K562 (cell line): ENCODE measurements around the gene RRP9.

Source experiments
- BRCA1 ChIP-seq, 2 experiments: fragments of 450-650 bp in 1 of 2; sonication (generic) in 1 of 2; formaldehyde crosslinking in 1 of 2; IDR thresholded peaks; 2 replicates each; pipeline versions ENCODE4 v1.5.0 to v1.6.1; 2017 to 2020; ENCODE audit warnings: mild to moderate bottlenecking in 1 of 2, missing genetic modification reagents in 1 of 2
- CTCF ChIP-seq, 3 experiments: IDR thresholded peaks in 2 of 3; conservative IDR thresholded peaks in 1 of 3; 2 replicates each; pipeline ENCODE4 v1.5.1; 2011 to 2012; ENCODE audit warnings: low read length in 3 of 3, mild to moderate bottlenecking in 3 of 3, control low read depth in 2 of 3, improper control_type of control experiment in 1 of 3, inconsistent platforms in 1 of 3, low read depth in 1 of 3, mixed read lengths in 1 of 3, moderate library complexity in 1 of 3; ENCODE audit not compliant: insufficient read depth in 2 of 3
- FOXA3 ChIP-seq, 2 experiments: fragments of 450-650 bp in 1 of 2; sonication (generic) in 1 of 2; formaldehyde crosslinking; IDR thresholded peaks in 1 of 2; conservative IDR thresholded peaks in 1 of 2; 2 replicates each; pipeline versions ENCODE4 v1.4.0 to v1.8.0; 2020 to 2022; ENCODE audit warnings: mild to moderate bottlenecking in 2 of 2, missing genetic modification reagents in 1 of 2
- HMG20B ChIP-seq: fragments of 250-450 bp; sonication (Bioruptor Pico); IDR thresholded peaks from 2 replicates; pipeline ENCODE4 v1.5.0; 2021; ENCODE audit warnings: mild to moderate bottlenecking
- JUN ChIP-seq, 2 experiments: sonication (generic) in 1 of 2; formaldehyde crosslinking in 1 of 2; IDR thresholded peaks; 2 replicates each; pipeline versions ENCODE4 v1.6.1 to v1.8.0; 2012 to 2022; ENCODE audit warnings: borderline replicate concordance in 2 of 2, mild to moderate bottlenecking in 2 of 2, improper control_type of control experiment in 1 of 2, low read depth in 1 of 2, low read length in 1 of 2, missing genetic modification reagents in 1 of 2
- JUNB ChIP-seq: fragments of 450-650 bp; formaldehyde crosslinking; conservative IDR thresholded peaks from 2 replicates; pipeline ENCODE4 v1.4.0; 2020; ENCODE audit warnings: mild to moderate bottlenecking
- POLR2AphosphoS5 ChIP-seq: IDR thresholded peaks from 2 replicates; pipeline ENCODE4 v1.6.1; 2011; ENCODE audit warnings: mild to moderate bottlenecking, low read depth, low read length, moderate library complexity; ENCODE audit not compliant: control insufficient read depth, insufficient read depth
- PYGO2 ChIP-seq: fragments of 450-650 bp; IDR thresholded peaks from 2 replicates; pipeline ENCODE4 v1.6.1; 2016; ENCODE audit warnings: mild to moderate bottlenecking, missing genetic modification characterization, moderate library complexity, missing compliant biosample characterization
- TBL1XR1 ChIP-seq, 2 experiments: IDR thresholded peaks; 2 replicates each; pipeline ENCODE4 v1.6.1; 2012; ENCODE audit warnings: improper control_type of control experiment in 2 of 2, low read length in 2 of 2, mild to moderate bottlenecking in 1 of 2
- TCF7L2 ChIP-seq: fragments of 150-350 bp; IDR thresholded peaks from 2 replicates; pipeline ENCODE4 v1.6.1; 2016; ENCODE audit warnings: low read depth, mild to moderate bottlenecking, low read length, moderate library complexity
- ZBTB11 ChIP-seq, 3 experiments: fragments of 200-800 bp in 1 of 3; fragments of 250-450 bp in 1 of 3; fragments of 450-650 bp in 1 of 3; sonication (Bioruptor Pico) in 1 of 3; sonication (Bioruptor generic) in 1 of 3; formaldehyde crosslinking in 1 of 3; IDR thresholded peaks; 2 replicates each; pipeline versions ENCODE4 v1.6.1 to v1.8.0; 2016 to 2022; ENCODE audit warnings: mild to moderate bottlenecking in 2 of 3, missing genetic modification characterization in 2 of 3, missing compliant biosample characterization in 1 of 3, moderate library complexity in 1 of 3
- ZKSCAN1 ChIP-seq: fragments of 150-350 bp; IDR thresholded peaks from 2 replicates; pipeline ENCODE4 v1.6.1; 2016; ENCODE audit warnings: low read depth, low read length
- ZNF282 ChIP-seq: sonication (generic); formaldehyde crosslinking; IDR thresholded peaks from 2 replicates; pipeline ENCODE4 v1.8.1; 2023; ENCODE audit warnings: missing genetic modification reagents
- ZNF512 ChIP-seq: IDR thresholded peaks from 2 replicates; pipeline ENCODE4 v1.6.1; 2016; ENCODE audit warnings: missing genetic modification characterization, missing compliant biosample characterization

DNA sequence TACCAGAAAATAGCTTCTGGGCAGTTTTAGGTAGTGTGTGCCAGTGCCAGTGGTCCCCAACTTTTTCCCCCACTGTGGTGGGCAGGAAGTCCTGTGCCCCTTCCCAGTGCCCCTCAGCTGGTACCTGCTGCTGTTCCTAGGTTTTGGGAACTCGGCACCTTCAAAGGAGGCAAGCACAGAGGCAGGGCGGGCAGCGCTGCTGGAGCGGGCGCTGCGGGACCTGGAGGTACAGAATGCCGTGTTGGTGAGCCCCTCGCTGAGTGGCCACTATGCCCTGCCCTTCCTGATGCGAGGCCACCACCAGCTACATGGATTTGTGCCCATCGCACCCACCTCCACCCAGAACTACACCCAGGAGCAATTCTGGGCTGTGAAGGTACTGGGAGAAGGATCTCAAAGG is 38.5 kb upstream of the RRP9 start:
- TF ChIP-seq CTCF (IDR thresholded peaks at IDR 0.05 in 2 of 3, conservative IDR thresholded peaks at IDR 0.05 in 1 of 3; ENCODE audit: insufficient read depth in 2 of 3, low read depth in 1 of 3, low read length in 3 of 3), result no peak
- no peak for TF ChIP-seq PYGO2 (tag)
- no peak for TF ChIP-seq ZBTB11 (CRISPR knock-in tag; IDR thresholded peaks at IDR 0.05)
- TF ChIP-seq ZKSCAN1, result no peak
- no peak for TF ChIP-seq TBL1XR1 (IDR thresholded peaks at IDR 0.05; ENCODE audit: low read length in 2 of 2)
- no peak for TF ChIP-seq TCF7L2
- TF ChIP-seq BRCA1 (IDR thresholded peaks at IDR 0.05), result no peak
- no peak for TF ChIP-seq BRCA1 (CRISPR knock-in tag; IDR thresholded peaks at IDR 0.05)
- no peak for TF ChIP-seq JUN (IDR thresholded peaks at IDR 0.05; ENCODE audit: borderline replicate concordance, low read depth, low read length)
- TF ChIP-seq JUN (CRISPR knock-in tag; IDR thresholded peaks at IDR 0.05; ENCODE audit: borderline replicate concordance), result no peak
- TF ChIP-seq POLR2AphosphoS5, result no peak
- no peak for TF ChIP-seq HMG20B (CRISPR knock-in tag)
- TF ChIP-seq JUNB (CRISPR knock-in tag), result no peak
- no peak for TF ChIP-seq ZNF282 (CRISPR knock-in tag)
- TF ChIP-seq ZNF512 (tag), result no peak
- TF ChIP-seq FOXA3 (CRISPR knock-in tag; conservative IDR thresholded peaks at IDR 0.05 in 1 of 2, IDR thresholded peaks at IDR 0.05 in 1 of 2), result no peak
